WTC11 (cell line): ENCODE data around the gene PPFIBP1.

Source experiments
- CTCF ChIP-seq: fragments of 200-600 bp; IDR thresholded peaks from 2 replicates; pipeline ENCODE4 v1.8.0; 2022; ENCODE audit warnings: antibody characterized with exemption
- MAX ChIP-seq: sonication (generic); formaldehyde crosslinking; IDR thresholded peaks from 2 replicates; pipeline ENCODE4 v1.8.0; 2022; ENCODE audit warnings: mild to moderate bottlenecking, missing genetic modification reagents
- NR1H2 ChIP-seq: sonication (generic); formaldehyde crosslinking; IDR thresholded peaks from 2 replicates; pipeline ENCODE4 v1.9.0; 2021; ENCODE audit warnings: mild to moderate bottlenecking, moderate library complexity, missing genetic modification reagents
- RORB ChIP-seq: fragments of 250-450 bp; sonication (Bioruptor Pico); IDR thresholded peaks from 2 replicates; pipeline ENCODE4 v1.9.0; 2021; ENCODE audit warnings: mild to moderate bottlenecking
- USF2 ChIP-seq: sonication (generic); formaldehyde crosslinking; IDR thresholded peaks from 2 replicates; pipeline ENCODE4 v1.8.1; 2023; ENCODE audit warnings: mild to moderate bottlenecking, missing genetic modification reagents, moderate library complexity

- TF ChIP-seq NR1H2 (no peak), CTCF (no peak), USF2 (no peak), RORB (CRISPR knock-in tag) (no peak), MAX (CRISPR knock-in tag) (no peak)
Observed at GRCh38 chr12:27709932-27710591, 186.1 kb downstream of the PPFIBP1 start.
